GM23248 (cell line): ENCODE results near the gene SARM1. TPM values are rescaled to one million over a fixed set of nuclear protein-coding genes. Genes with fewer than 3 reads are reported as not detected.

Experiments used
- DNase-seq: peaks from one replicate; pipeline ENCODE4 v3.0.0-alpha.2; 2015
- H2AFZ ChIP-seq: fragments of 200-600 bp; sonication (generic); 2 replicates; pipeline ENCODE4 v1.6.1; 2016; ENCODE audit warnings: antibody characterized with exemption
- H3F3A ChIP-seq: fragments of 200-600 bp; sonication (generic); 2 replicates; pipeline ENCODE4 v1.6.1; 2016; ENCODE audit warnings: mild to moderate bottlenecking, antibody characterized with exemption, mixed run types; ENCODE audit not compliant: insufficient read depth
- H3K27ac ChIP-seq: fragments of 200-600 bp; sonication (generic); 2 replicates; pipeline ENCODE4 v1.5.1; 2016; ENCODE audit warnings: mild to moderate bottlenecking
- H3K27me3 ChIP-seq: fragments of 200-600 bp; sonication (generic); replicated peaks from 2 replicates; pipeline ENCODE4 v1.6.1; 2016; ENCODE audit warnings: mild to moderate bottlenecking; ENCODE audit not compliant: insufficient read depth
- H3K36me3 ChIP-seq: fragments of 200-600 bp; sonication (generic); 2 replicates; pipeline ENCODE4 v1.6.1; 2016; ENCODE audit warnings: low read depth, mild to moderate bottlenecking
- H3K4me1 ChIP-seq: fragments of 200-600 bp; sonication (generic); 2 replicates; pipeline ENCODE4 v1.6.1; 2016; ENCODE audit warnings: mild to moderate bottlenecking; ENCODE audit not compliant: insufficient read depth
- H3K4me2 ChIP-seq: fragments of 200-600 bp; sonication (generic); one replicate; pipeline ENCODE4 v1.6.1; 2016; ENCODE audit warnings: mild to moderate bottlenecking; ENCODE audit not compliant: unreplicated experiment
- H3K4me3 ChIP-seq: fragments of 200-600 bp; sonication (generic); 2 replicates; pipeline ENCODE4 v1.5.1; 2016; ENCODE audit warnings: mild to moderate bottlenecking
- H3K79me2 ChIP-seq: fragments of 200-600 bp; sonication (generic); 2 replicates; pipeline ENCODE4 v1.6.1; 2016; ENCODE audit warnings: mild to moderate bottlenecking; ENCODE audit not compliant: insufficient read depth
- H3K9ac ChIP-seq: fragments of 200-600 bp; sonication (generic); 2 replicates; pipeline ENCODE4 v1.6.1; 2016; ENCODE audit warnings: mild to moderate bottlenecking
- H3K9me2 ChIP-seq: fragments of 200-600 bp; sonication (generic); 2 replicates; pipeline ENCODE4 v1.6.1; 2016; ENCODE audit warnings: mixed run types, mild to moderate bottlenecking, moderate library complexity; ENCODE audit not compliant: insufficient read depth
- H3K9me3 ChIP-seq: fragments of 200-600 bp; sonication (generic); one replicate; pipeline ENCODE4 v1.6.1; 2017; ENCODE audit warnings: low read depth
- H4K20me1 ChIP-seq: fragments of 200-600 bp; sonication (generic); 2 replicates; pipeline ENCODE4 v1.6.0; 2016; ENCODE audit not compliant: insufficient read depth
- EZH2 ChIP-seq: fragments of 200-600 bp; sonication (generic); IDR thresholded peaks from 2 replicates; pipeline ENCODE4 v1.6.1; 2018; ENCODE audit warnings: antibody characterized with exemption, mild to moderate bottlenecking; ENCODE audit not compliant: insufficient read depth, poor library complexity, severe bottlenecking
- EZH2phosphoT487 ChIP-seq: fragments of 200-600 bp; sonication (generic); IDR thresholded peaks from 2 replicates; pipeline ENCODE4 v1.6.1; 2018; ENCODE audit warnings: antibody characterized with exemption, moderate library complexity, mild to moderate bottlenecking, low read depth; ENCODE audit not compliant: insufficient read depth
- WGBS, 2 experiments: methylation state at CpG; one replicate each; pipeline ENCODE4 v1.1.6; 2015 to 2017; ENCODE audit warnings: low lambda C conversion rate in 2 of 2, low coverage in 1 of 2; ENCODE audit errors: missing lambda C conversion rate in 2 of 2; 5-methylcytosine and 5-hydroxymethylcytosine counted together
- in situ Hi-C: fragments of 300-500 bp; cut with MboI; formaldehyde crosslinking; loops from 2 replicates; pipeline ENCODE4 v1.15.0; 2020
- polyA plus RNA-seq: library from polyadenylated mRNA; unstranded; fragments of >200 nt; fragmentation: Nextera tagmentation; extraction: Ambion mirVana; gene quantifications from 2 replicates; pipeline ENCODE4 v1.2.1, GENCODE V29; 2016
- total RNA-seq: library from RNA; depleted of rRNA; stranded (reverse); fragments of >200 nt; shearing (Covaris generic); gene quantifications from 2 replicates; pipeline ENCODE4 v1.2.3, GENCODE V29; 2014

SARM1 gene
- total and polyA plus RNA-seq, 2 experiments from 2014 or later, result 5.8 to 24.2 TPM

- H3K4me3 ChIP-seq, result no peak overlapping the region
- TF ChIP-seq EZH2 (no peak), EZH2phosphoT487 (no peak)
- no peaks in the 10 kb centered on the region for H3K27me3 ChIP-seq
- no peak overlapping the region for H3K4me2 ChIP-seq
- 91 to 93% methylated on average over 15 of the region's 15 CpGs for WGBS, 2 experiments
- H3K9me3 ChIP-seq, result no peaks in the 10 kb centered on the region
- peaks cover 64% of the 10 kb centered on the region for H3K79me2 ChIP-seq
- no peak overlapping the region for H3K9ac ChIP-seq
- H3F3A ChIP-seq, result peaks cover 16% of the 10 kb centered on the region
- H2AFZ ChIP-seq, result no peak overlapping the region
- H3K27ac ChIP-seq, result no peak overlapping the region
- DNase-seq, result no peak
- peaks cover 22% of the 10 kb centered on the region for H3K4me1 ChIP-seq
- H3K9me2 ChIP-seq, result no peaks in the 10 kb centered on the region
- H4K20me1 ChIP-seq, result no peaks in the 10 kb centered on the region; the same call in 1 of the 2 replicates
- H3K36me3 ChIP-seq, result peaks cover 26% of the 10 kb centered on the region
- in situ Hi-C loops, result no loop called here
Measured at GRCh38 chr17:28339431-28339830, 32.1 kb upstream of the SARM1 start.

GRCh38 chr17:28340374-28340773 lies 31.1 kb upstream of the SARM1 start:
- Histone ChIP-seq H3K36me3 (peaks cover 31% of the 10 kb centered on the region), H3K4me1 (peaks cover 21% of the 10 kb centered on the region), H4K20me1 (no peaks in the 10 kb centered on the region; the same call in 1 of the 2 replicates), H3K79me2 (peaks cover 57% of the 10 kb centered on the region), H2AFZ (no peak overlapping the region), H3K27me3 (no peaks in the 10 kb centered on the region), H3K9me2 (no peaks in the 10 kb centered on the region), H3K27ac (no peak overlapping the region), H3K9ac (no peak overlapping the region), H3K9me3 (no peaks in the 10 kb centered on the region), H3K4me2 (no peak overlapping the region), H3F3A (peaks cover 19% of the 10 kb centered on the region; the same call in 1 of the 2 replicates), H3K4me3 (no peak overlapping the region)
- TF ChIP-seq EZH2 (no peak), EZH2phosphoT487 (no peak)
- no peak for DNase-seq
- WGBS, 2 experiments, result 83 to 84% methylated on average over 4 to 6 of the region's 6 CpGs
- in situ Hi-C loops, result no loop called here

- Histone ChIP-seq H3F3A (peaks cover 31% of the 10 kb centered on the region), H3K36me3 (peaks cover 39% of the 10 kb centered on the region), H3K79me2 (peaks cover 49% of the 10 kb centered on the region), H3K27me3 (no peaks in the 10 kb centered on the region), H3K27ac (no peak overlapping the region), H4K20me1 (no peaks in the 10 kb centered on the region; the same call in 1 of the 2 replicates), H2AFZ (no peak overlapping the region), H3K4me1 (peaks cover 31% of the 10 kb centered on the region), H3K9me3 (no peaks in the 10 kb centered on the region), H3K9me2 (no peaks in the 10 kb centered on the region), H3K4me3 (no peak overlapping the region), H3K9ac (no peak overlapping the region), H3K4me2 (no peak overlapping the region)
- 99 to 100% methylated on average over 11 of the region's 11 CpGs for WGBS, 2 experiments
- no peak for TF ChIP-seq EZH2phosphoT487
- no peak for TF ChIP-seq EZH2
- DNase-seq, result no peak
- in situ Hi-C loops, result no loop called here
Measured at GRCh38 chr17:28341516-28341915, 30.0 kb upstream of the SARM1 start.

- Histone ChIP-seq H3K27ac (no peak overlapping the region), H3K9me2 (no peaks in the 10 kb centered on the region), H3K4me3 (no peak overlapping the region), H3K36me3 (peaks cover 39% of the 10 kb centered on the region), H3F3A (peaks cover 37% of the 10 kb centered on the region), H3K79me2 (peaks cover 41% of the 10 kb centered on the region), H3K4me2 (no peak overlapping the region), H3K9me3 (no peaks in the 10 kb centered on the region), H4K20me1 (no peaks in the 10 kb centered on the region; the same call in 1 of the 2 replicates), H3K4me1 (peaks cover 30% of the 10 kb centered on the region), H3K27me3 (no peaks in the 10 kb centered on the region), H2AFZ (no peak overlapping the region), H3K9ac (no peak overlapping the region)
- no peak for DNase-seq
- WGBS, 2 experiments, result 92% methylated on average over 14 of the region's 14 CpGs
- TF ChIP-seq EZH2phosphoT487 (no peak), EZH2 (no peak)
- in situ Hi-C loops, result no loop called here
Measured at GRCh38 chr17:28342313-28342712, 29.2 kb upstream of the SARM1 start.

GRCh38 chr17:28343491-28343932 lies 28.0 kb upstream of the SARM1 start:
- Histone ChIP-seq H3K36me3 (peaks cover 43% of the 10 kb centered on the region), H3K4me2 (no peak overlapping the region), H3K27me3 (no peaks in the 10 kb centered on the region), H3F3A (peaks cover 39% of the 10 kb centered on the region), H4K20me1 (no peaks in the 10 kb centered on the region), H2AFZ (no peak overlapping the region), H3K9me2 (no peaks in the 10 kb centered on the region), H3K27ac (no peak overlapping the region), H3K9me3 (no peaks in the 10 kb centered on the region), H3K4me1 (peaks cover 24% of the 10 kb centered on the region), H3K4me3 (no peak overlapping the region), H3K79me2 (peaks cover 29% of the 10 kb centered on the region), H3K9ac (no peak overlapping the region)
- TF ChIP-seq EZH2phosphoT487 (no peak), EZH2 (no peak)
- WGBS, 2 experiments, result 65 to 69% methylated on average over 8 to 10 of the region's 10 CpGs
- DNase-seq, result no peak
- in situ Hi-C loops, result no loop called here
